Right atrium auricular region (tissue), 2 donors: Measurements from ENCODE around the gene GRIK5. TPM values are rescaled to one million over a fixed set of nuclear protein-coding genes. Genes with fewer than 3 reads are reported as not detected.

Experiments
- DNase-seq: peaks from one replicate; pipeline ENCODE4 v3.0.0-alpha.2; 2019; ENCODE audit warnings: low spot score
- H3K27ac ChIP-seq, 2 donors: fragments of 200-600 bp; sonication (generic); 1 replicate in 1 of 2; 2 replicates in 1 of 2; pipeline ENCODE4 v1.5.1; 2016 to 2019
- H3K27me3 ChIP-seq, 2 donors: fragments of 200-600 bp; sonication (generic); one replicate each; pipeline versions ENCODE4 v1.5.1 to v1.6.0; 2017 to 2019
- H3K36me3 ChIP-seq: fragments of 200-600 bp; sonication (generic); one replicate; pipeline ENCODE4 v1.5.1; 2016
- H3K4me1 ChIP-seq, 2 donors: fragments of 200-600 bp; sonication (generic); one replicate each; pipeline versions ENCODE4 v1.5.1 to v1.6.0; 2017 to 2019
- H3K4me3 ChIP-seq, 2 donors: fragments of 200-600 bp; sonication (generic); 1 replicate in 1 of 2; 2 replicates in 1 of 2; pipeline ENCODE4 v1.5.1; 2017 to 2019; ENCODE audit warnings: mild to moderate bottlenecking in 1 of 2, moderate library complexity in 1 of 2
- H3K9me3 ChIP-seq, 2 donors: fragments of 200-600 bp; sonication (generic); one replicate each; pipeline ENCODE4 v1.5.1; 2019
- CTCF ChIP-seq, 2 donors: fragments of 200-600 bp; sonication (generic); IDR thresholded peaks; one replicate each; pipeline ENCODE4 v1.5.1; 2019; ENCODE audit warnings: antibody characterized with exemption in 2 of 2
- total RNA-seq, 2 donors: library from RNA; depleted of rRNA; stranded (reverse); fragments of >200 nt; gene quantifications; one replicate each; pipeline ENCODE4 v1.1.0, GENCODE V29; 2016

The GRIK5 gene
- total RNA-seq, 2 donors from 2014 or later: 8.1 to 17.1 TPM

- TF ChIP-seq CTCF (IDR thresholded peaks at IDR 0.05): no peak
- H3K4me1 ChIP-seq: peaks cover 0 to 6% of the 10 kb centered on the region in 2 donors
- no peak for DNase-seq
- H3K36me3 ChIP-seq: no peaks in the 10 kb centered on the region
- no peaks in the 10 kb centered on the region for H3K9me3 ChIP-seq
- no peak overlapping the region for H3K27ac ChIP-seq
- H3K4me3 ChIP-seq: no peak overlapping the region
- H3K27me3 ChIP-seq: no peaks in the 10 kb centered on the region
Observed at GRCh38 chr19:42057846-42058245, 12.2 kb downstream of the GRIK5 start.

- Histone ChIP-seq H3K4me1 (peaks cover 0 to 15% of the 10 kb centered on the region in 2 donors), H3K27me3 (no peaks in the 10 kb centered on the region), H3K9me3 (no peaks in the 10 kb centered on the region), H3K27ac (no peak overlapping the region), H3K4me3 (no peak overlapping the region), H3K36me3 (no peaks in the 10 kb centered on the region)
- no peak for DNase-seq
- TF ChIP-seq CTCF (IDR thresholded peaks at IDR 0.05): no peak
Observed at GRCh38 chr19:42054205-42054604, 15.8 kb downstream of the GRIK5 start.

- Histone ChIP-seq H3K9me3 (no peaks in the 10 kb centered on the region), H3K4me3 (no peak overlapping the region), H3K27me3 (no peaks in the 10 kb centered on the region), H3K36me3 (no peaks in the 10 kb centered on the region), H3K27ac (no peak overlapping the region), H3K4me1 (peaks cover 0 to 15% of the 10 kb centered on the region in 2 donors)
- no peak for TF ChIP-seq CTCF (IDR thresholded peaks at IDR 0.05)
- no peak for DNase-seq
Observed at GRCh38 chr19:42053037-42053935, 16.7 kb downstream of the GRIK5 start.

GRCh38 chr19:42052241-42052863 is 17.7 kb downstream of the GRIK5 start:
- Histone ChIP-seq H3K36me3 (no peaks in the 10 kb centered on the region), H3K4me3 (no peak overlapping the region), H3K27me3 (no peaks in the 10 kb centered on the region), H3K9me3 (no peaks in the 10 kb centered on the region), H3K4me1 (peaks cover 0 to 15% of the 10 kb centered on the region in 2 donors), H3K27ac (no peak overlapping the region)
- no peak for TF ChIP-seq CTCF (IDR thresholded peaks at IDR 0.05)
- no peak for DNase-seq

- H3K4me3 ChIP-seq: no peak overlapping the region
- no peaks in the 10 kb centered on the region for H3K36me3 ChIP-seq
- TF ChIP-seq CTCF (IDR thresholded peaks at IDR 0.05): no peak
- H3K9me3 ChIP-seq: no peaks in the 10 kb centered on the region
- no peak for DNase-seq
- H3K27me3 ChIP-seq: no peaks in the 10 kb centered on the region
- no peak overlapping the region for H3K27ac ChIP-seq
- H3K4me1 ChIP-seq: peaks cover 0 to 15% of the 10 kb centered on the region in 2 donors
Observed at GRCh38 chr19:42051166-42052115, 18.6 kb downstream of the GRIK5 start.
